Measurements from ENCODE around the gene AP5M1.
A peak's percentile ranks its signal among the peaks of the same experiment; 100 is the strongest.

DNA sequence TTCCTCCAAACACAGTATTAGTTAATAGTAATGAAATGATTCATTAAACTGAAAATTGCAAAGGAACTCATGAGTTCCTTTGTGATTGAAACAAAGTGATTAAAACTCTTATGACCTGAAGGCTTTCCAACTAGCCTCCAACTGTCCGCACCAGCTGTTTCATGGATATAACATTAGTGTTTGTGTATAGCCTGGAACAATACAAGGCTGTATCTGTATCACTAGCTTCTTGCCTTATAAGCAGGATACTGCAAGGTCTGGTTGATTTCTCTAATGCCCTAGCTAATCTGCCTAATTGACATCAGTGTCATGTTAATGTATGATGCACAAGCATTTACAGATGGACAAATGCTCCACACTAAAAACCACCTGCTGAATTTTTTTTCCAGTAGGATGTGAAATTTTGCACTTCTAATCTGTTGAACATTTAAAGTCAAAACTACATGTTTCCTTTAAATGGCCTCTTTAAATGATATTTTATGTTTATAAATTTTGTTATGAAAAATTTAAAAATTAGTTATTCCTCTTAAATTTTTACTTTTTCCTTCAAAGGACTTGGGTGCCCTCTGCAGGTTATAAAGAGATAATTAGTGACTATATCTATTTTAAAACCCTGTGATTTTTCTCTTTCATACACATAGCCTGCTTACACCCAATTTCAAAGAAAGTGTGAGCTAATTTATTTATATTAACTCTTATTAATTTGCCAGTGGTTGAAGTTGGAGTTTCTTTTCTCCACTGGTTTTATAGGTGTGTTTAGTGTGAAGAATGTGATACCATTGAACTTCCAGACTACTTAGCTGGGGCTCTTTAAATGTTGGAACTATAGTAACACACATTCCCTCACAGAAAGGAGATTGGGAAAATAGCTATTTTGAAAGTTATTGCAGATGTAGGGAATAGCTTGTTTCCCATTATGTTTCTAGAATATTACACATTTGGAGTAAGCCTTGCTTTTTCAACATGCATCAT lies 25.4 kb downstream of the AP5M1 start:
- TF ChIP-seq CTCF (IDR thresholded peaks at IDR 0.05) (peak in 2 of 3 experiments; percentile 9 to 27), EP300 (IDR thresholded peaks at IDR 0.05) (no peak)
